ENCODE measurements around the gene PLXNA4.

The PLXNA4 gene

GRCh38 chr7:132578050-132578370 lies 1.7 kb upstream of the PLXNA4 start:
- DNase-seq (ENCODE audit: insufficient read length, low spot score), result no peak
- TF ChIP-seq POLR2A (IDR thresholded peaks at IDR 0.05; ENCODE audit: low read depth, low read length), result no peak
- FAIRE-seq, result no peak

DNA sequence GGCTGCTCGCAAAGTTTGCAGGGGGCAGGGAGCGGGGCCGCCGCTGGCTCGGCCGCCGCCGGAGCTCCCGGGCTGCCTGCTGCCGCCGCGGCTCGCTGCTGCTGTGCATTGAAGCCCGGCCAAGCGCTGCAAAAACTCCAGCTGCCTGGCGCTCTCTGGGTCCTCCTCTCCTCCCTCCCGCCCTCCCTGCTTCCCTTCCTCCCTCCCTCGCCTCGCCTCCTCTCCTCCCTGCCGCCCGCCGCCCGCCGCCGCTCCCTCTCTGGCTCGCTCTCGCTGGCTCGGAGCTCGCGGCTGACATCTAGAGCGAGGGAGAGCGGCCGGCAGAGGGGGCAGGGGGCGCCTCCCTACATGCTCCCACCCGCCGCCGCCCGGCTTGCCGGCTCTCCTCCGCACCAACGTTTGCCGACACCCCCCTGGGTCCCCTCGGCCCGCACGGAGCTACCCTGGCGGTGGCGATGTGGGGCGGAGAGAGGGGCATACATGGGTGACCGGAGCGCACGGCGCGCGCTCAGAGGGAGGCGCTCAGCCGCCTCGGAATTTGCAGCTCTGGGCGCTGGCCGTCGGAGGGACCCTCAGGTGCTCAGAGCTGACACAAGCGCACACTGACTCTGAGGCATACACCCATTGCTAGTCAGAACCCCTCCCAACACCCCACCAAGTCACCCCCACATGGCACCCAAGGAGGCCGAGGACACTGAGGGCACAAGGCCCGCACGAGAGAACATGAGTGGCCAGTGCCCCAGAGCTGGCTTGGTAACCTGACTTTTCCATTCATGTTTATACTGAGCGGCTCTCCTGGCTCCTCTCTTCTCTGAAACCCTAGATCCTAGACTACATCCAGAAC lies 1.2 kb upstream of the PLXNA4 start:
- DNase-seq (ENCODE audit: insufficient read length, low spot score), result no peak
- no peak for FAIRE-seq
- TF ChIP-seq POLR2A (IDR thresholded peaks at IDR 0.05; ENCODE audit: low read depth, low read length), result no peak

- FAIRE-seq (no peak), DNase-seq (ENCODE audit: insufficient read length, low spot score) (no peak)
- TF ChIP-seq POLR2A (IDR thresholded peaks at IDR 0.05; ENCODE audit: low read depth, low read length), result no peak
Measured at GRCh38 chr7:132576721-132577085, 433 bp upstream of the PLXNA4 start.

DNA sequence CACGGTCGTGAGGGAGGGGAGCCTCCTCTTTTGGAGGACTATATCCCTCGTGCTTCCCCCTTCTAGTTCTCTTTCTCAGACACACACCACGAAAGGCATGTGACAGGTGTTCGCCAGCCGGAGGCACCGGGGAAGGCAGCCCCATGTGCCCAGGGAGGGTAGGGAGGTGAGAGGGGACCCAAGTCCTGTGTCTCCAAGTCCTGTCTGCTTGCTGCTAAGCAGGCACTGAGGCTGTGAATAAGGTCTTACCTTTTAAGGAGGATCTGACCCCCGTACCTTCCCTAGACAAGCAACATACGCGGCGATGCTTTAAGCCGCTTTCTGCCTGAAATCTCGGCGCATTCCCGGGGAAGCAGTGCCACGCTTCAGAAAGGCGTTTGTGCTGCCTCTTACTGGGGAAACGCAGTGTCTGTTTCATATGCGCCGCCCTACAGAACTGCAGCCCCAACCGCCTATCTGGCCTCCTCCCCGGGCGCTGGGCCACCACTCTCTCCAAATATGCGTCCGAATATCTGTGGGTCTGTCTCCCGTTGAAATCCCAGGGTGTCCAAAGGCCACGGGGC lies 770 bp downstream of the PLXNA4 start:
- FAIRE-seq (no peak), DNase-seq (ENCODE audit: insufficient read length, low spot score) (no peak)
- TF ChIP-seq POLR2A (IDR thresholded peaks at IDR 0.05; ENCODE audit: low read depth, low read length), result no peak

- no peak for FAIRE-seq
- no peak for TF ChIP-seq POLR2A (IDR thresholded peaks at IDR 0.05; ENCODE audit: low read depth, low read length)
- no peak for DNase-seq (ENCODE audit: insufficient read length, low spot score)
Measured at GRCh38 chr7:132574223-132574622, 2.0 kb downstream of the PLXNA4 start.

GRCh38 chr7:132573251-132573955 lies 2.9 kb downstream of the PLXNA4 start:
- no peak for TF ChIP-seq POLR2A (IDR thresholded peaks at IDR 0.05; ENCODE audit: low read depth, low read length)
- DNase-seq (ENCODE audit: insufficient read length, low spot score), result no peak
- no peak for FAIRE-seq

- FAIRE-seq (no peak), DNase-seq (ENCODE audit: insufficient read length, low spot score) (no peak)
- no peak for TF ChIP-seq POLR2A (IDR thresholded peaks at IDR 0.05; ENCODE audit: low read depth, low read length)
Measured at GRCh38 chr7:132572526-132572925, 3.7 kb downstream of the PLXNA4 start.

DNA sequence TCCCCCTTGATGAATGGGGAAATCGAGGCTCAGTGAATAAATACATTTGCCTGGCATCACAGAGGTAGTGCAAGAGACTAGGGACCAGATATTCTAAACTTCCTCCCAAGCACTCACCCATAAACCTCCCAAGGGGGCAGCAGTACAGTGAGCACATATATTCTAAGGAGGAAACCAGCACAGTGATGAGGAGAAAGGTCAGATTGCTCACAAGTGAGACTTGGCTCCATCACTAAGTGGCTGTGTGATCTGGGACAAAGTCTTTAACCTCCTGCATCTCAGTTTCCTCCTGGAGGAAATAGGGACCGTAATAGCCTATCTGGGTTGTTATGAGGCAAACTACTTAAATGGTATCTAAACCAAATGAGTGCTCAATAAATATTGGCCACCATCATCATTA lies 4.3 kb downstream of the PLXNA4 start:
- DNase-seq (ENCODE audit: insufficient read length, low spot score) (no peak), FAIRE-seq (no peak)
- no peak for TF ChIP-seq POLR2A (IDR thresholded peaks at IDR 0.05; ENCODE audit: low read depth, low read length)

DNA sequence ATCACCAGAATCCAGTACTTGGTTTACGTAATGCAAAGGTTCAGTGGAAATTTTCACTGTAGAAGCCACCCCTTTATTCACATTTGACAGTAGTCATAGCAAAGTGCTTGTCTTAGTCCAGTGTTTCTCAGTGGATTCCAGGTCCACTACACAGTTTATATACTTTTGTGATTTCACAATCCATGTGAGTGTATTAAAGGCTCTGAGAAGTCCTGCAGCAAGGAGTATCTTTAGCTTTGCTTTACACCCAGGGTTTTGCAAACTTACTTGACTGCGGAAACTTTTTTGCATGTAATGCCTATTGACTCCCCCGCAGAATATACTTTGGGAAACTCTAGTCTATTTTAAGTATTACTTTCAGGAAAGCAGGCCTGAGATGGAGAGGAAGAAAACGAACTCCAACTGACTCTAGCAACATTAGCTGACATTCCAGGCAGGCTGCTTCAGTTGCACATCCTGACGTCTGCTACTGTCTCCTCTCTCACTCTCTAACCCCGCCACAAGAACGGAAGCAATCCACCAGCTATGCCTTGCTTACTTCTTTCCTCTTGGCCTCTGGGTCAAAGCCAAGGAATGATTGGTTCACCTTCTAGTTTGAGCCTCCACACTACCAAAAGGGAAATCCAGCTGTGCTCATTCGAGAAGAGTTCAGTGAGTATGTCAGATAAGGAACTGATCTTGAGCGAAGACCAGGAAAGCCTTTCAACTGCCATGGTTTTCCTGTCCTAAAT lies 6.2 kb downstream of the PLXNA4 start:
- DNase-seq (ENCODE audit: insufficient read length, low spot score), result no peak
- TF ChIP-seq POLR2A (IDR thresholded peaks at IDR 0.05; ENCODE audit: low read depth, low read length), result no peak
- FAIRE-seq, result no peak

- no peak for TF ChIP-seq POLR2A (IDR thresholded peaks at IDR 0.05; ENCODE audit: low read depth, low read length)
- FAIRE-seq (no peak), DNase-seq (ENCODE audit: insufficient read length, low spot score) (no peak)
Measured at GRCh38 chr7:132568962-132569361, 7.3 kb downstream of the PLXNA4 start.

GRCh38 chr7:132565885-132566284 lies 10.4 kb downstream of the PLXNA4 start:
- no peak for TF ChIP-seq POLR2A (IDR thresholded peaks at IDR 0.05; ENCODE audit: low read depth, low read length)
- DNase-seq (ENCODE audit: insufficient read length, low spot score) (no peak), FAIRE-seq (no peak)

DNA sequence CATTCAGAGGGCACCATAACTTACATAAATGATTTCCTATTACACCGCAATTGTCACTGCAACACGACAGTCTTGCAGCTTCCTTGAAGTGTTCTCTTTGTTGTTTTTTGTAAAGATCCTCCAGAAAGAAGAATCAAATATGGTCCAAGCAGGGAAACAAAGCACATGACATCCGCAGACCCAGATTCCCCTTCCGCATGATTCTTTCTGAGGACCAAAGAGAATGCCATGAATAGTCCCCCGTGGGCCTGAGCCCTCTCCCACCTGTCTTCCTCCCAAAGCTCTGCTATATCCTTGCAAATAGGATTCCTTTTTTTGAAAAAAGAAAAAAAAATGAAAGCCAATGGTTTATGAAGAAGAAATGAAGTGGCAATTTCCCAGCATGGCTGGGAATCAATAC lies 10.8 kb downstream of the PLXNA4 start:
- FAIRE-seq (no peak), DNase-seq (ENCODE audit: insufficient read length, low spot score) (no peak)
- no peak for TF ChIP-seq POLR2A (IDR thresholded peaks at IDR 0.05; ENCODE audit: low read depth, low read length)

DNA sequence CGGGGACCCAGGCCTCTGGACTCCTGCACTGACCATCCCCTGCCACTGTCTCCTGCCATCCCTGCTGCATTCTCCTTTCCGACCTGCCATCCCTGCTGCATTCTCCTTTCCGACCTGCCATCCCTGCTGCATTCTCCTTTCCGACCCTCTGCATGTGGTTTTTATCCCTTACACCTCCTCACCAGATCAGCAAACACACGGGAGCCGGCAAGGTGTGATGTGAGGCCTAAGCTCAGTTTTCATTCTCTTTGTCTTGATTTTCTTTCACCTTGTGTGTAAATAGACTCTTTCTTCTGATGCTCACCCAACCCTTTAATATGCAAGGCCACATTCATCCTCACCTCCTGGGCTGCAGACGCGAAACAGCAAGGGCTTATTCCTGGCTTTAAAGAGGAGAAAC lies 11.4 kb downstream of the PLXNA4 start:
- TF ChIP-seq POLR2A (IDR thresholded peaks at IDR 0.05; ENCODE audit: low read depth, low read length), result no peak
- DNase-seq (ENCODE audit: insufficient read length, low spot score) (no peak), FAIRE-seq (no peak)

- FAIRE-seq, result no peak
- TF ChIP-seq POLR2A (IDR thresholded peaks at IDR 0.05; ENCODE audit: low read depth, low read length), result no peak
- no peak for DNase-seq (ENCODE audit: insufficient read length, low spot score)
Measured at GRCh38 chr7:132564090-132564489, 12.2 kb downstream of the PLXNA4 start.

Measured in H54 (cell line).